Breast epithelium (tissue), 3 donors: ENCODE measurements around the gene CCDC27.

Source experiments
- CTCF ChIP-seq, 3 donors: fragments of 450-650 bp; IDR thresholded peaks; one replicate each; pipeline ENCODE4 v1.5.1; 2016 to 2017; ENCODE audit warnings: antibody characterized with exemption in 3 of 3, mild to moderate bottlenecking in 3 of 3, moderate library complexity in 3 of 3
- POLR2A ChIP-seq: fragments of 450-650 bp; IDR thresholded peaks from one replicate; pipeline ENCODE4 v1.6.1; 2016; ENCODE audit warnings: antibody characterized with exemption, mild to moderate bottlenecking, moderate library complexity
- POLR2AphosphoS5 ChIP-seq, 3 donors: sonication (generic); formaldehyde crosslinking; IDR thresholded peaks; one replicate each; pipeline ENCODE4 v1.6.1; 2017; ENCODE audit warnings: antibody characterized with exemption in 3 of 3

- no peak for TF ChIP-seq CTCF (IDR thresholded peaks at IDR 0.05)
- no peak for TF ChIP-seq POLR2A
- no peak for TF ChIP-seq POLR2AphosphoS5 (IDR thresholded peaks at IDR 0.05)
These were observed 23.4 kb downstream of the CCDC27 start for GRCh38 chr1:3775490-3776230.
